ENCODE measurements around the gene TRABD2B.

- TF ChIP-seq CTCF (conservative IDR thresholded peaks at IDR 0.05) (no peak), ZFX (IDR thresholded peaks at IDR 0.05) (no peak)
Measured at GRCh38 chr1:47978486-47978885, 18.7 kb downstream of the TRABD2B start.

Data from C4-2B (cell line).